ENCODE measurements around the gene HOXD9.

DNA sequence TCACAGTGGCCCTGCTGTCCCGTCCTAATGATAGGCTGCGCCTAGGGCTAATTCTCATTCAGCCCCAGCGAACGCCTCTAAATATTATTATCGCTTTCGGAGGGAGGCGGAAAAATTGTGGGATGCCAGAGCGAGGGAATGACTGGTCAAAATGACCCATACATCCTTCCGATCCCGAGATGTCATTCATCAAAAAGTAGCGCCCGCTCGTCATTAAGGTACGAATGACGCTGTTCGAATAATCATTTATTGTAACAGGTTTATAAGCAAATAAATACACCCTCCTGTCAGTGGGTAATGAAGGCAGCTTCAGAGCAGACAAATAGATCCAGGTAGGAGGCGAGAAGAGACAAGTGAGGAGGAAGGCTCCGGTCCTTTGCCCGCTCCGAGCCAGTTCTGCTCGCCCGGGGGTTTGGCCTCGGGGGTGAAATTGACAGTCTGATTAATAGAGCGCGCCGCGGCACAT lies 38.7 kb upstream of the HOXD9 start, which contains the start of gene EVX2:
- TF ChIP-seq, protein P1, sequence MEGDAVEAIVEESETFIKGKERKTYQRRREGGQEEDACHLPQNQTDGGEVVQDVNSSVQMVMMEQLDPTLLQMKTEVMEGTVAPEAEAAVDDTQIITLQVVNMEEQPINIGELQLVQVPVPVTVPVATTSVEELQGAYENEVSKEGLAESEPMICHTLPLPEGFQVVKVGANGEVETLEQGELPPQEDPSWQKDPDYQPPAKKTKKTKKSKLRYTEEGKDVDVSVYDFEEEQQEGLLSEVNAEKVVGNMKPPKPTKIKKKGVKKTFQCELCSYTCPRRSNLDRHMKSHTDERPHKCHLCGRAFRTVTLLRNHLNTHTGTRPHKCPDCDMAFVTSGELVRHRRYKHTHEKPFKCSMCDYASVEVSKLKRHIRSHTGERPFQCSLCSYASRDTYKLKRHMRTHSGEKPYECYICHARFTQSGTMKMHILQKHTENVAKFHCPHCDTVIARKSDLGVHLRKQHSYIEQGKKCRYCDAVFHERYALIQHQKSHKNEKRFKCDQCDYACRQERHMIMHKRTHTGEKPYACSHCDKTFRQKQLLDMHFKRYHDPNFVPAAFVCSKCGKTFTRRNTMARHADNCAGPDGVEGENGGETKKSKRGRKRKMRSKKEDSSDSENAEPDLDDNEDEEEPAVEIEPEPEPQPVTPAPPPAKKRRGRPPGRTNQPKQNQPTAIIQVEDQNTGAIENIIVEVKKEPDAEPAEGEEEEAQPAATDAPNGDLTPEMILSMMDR (IDR thresholded peaks at IDR 0.05), result no peak
- TF ChIP-seq EZH2 (IDR thresholded peaks at IDR 0.05), result no peak
- no peak for TF ChIP-seq EZH2phosphoT487 (IDR thresholded peaks at IDR 0.05)

Measured in neural progenitor cell (in vitro differentiated cells).